Measurements from ENCODE around the gene SHISA9. TPM values are rescaled to one million over a fixed set of nuclear protein-coding genes. Genes with fewer than 3 reads are reported as not detected.

SHISA9 gene
- total RNA-seq, 2 experiments from 2014 or later, result 0.02 TPM; not detected in 1

GRCh38 chr16:13139661-13140241, 238.4 kb downstream of the SHISA9 start:
- ChIA-PET POLR2A (no interaction called here), CTCF (no interaction called here)
- no peak for DNase-seq
- intact Hi-C loops (cut with DNase I, micrococcal nuclease), result no loop called here
- H3K36me3 Mint-ChIP-seq (ENCODE audit: low read depth), result no peaks in the 10 kb centered on the region
- H3K4me1 Mint-ChIP-seq, result no peaks in the 10 kb centered on the region
- H3K4me3 Mint-ChIP-seq, result no peak overlapping the region
- peaks cover 2% of the 10 kb centered on the region for H3K9me3 Mint-ChIP-seq (ENCODE audit: low read depth)
- H3K27ac Mint-ChIP-seq, result no peak overlapping the region
- H3K27me3 Mint-ChIP-seq, result peaks cover 2% of the 10 kb centered on the region
- no peak for ATAC-seq

DNA sequence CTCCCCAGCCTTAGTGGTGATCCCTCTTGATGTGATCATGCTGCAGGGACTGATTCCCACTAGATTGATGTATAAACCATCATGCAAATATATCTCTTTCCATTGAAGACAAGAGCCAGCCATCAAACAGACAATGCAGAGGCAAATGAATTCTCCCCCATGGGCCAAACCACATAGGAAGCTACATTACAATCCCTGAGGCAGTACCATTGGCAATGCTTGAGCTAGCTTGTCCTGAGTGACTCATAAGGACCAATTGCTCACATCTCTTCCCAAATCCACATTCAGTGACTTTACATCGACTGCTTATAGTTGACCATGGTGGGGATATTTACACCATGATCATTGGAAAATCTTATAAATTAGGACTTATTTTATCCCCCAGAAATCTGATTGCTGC, 242.2 kb downstream of the SHISA9 start:
- CTCF ChIA-PET, result interaction anchor here (0.7 kb wide), 1 partner anchor 1889 kb away, joined by 3 read pairs; no protein-coding TSS in a partner anchor

DNA sequence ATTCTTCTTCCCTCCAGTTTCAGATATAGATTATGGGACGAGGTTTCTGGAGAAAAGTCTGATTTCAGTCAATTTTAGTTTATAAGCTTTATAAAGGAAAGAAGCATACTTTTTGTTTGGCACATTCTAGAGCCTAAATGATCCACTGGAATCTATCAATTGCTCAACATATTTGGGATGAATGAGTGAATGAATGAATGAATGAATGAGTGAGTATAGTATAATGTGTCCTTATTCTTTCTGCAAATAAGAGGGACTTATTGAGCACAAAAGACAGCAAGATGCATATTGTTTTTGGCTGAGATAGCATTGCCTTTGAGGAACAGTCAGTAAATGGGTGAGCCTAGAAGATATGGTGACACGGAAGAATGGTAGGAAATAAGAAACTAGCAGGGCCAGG, 245.4 kb downstream of the SHISA9 start:
- POLR2A ChIA-PET, result no interaction called here
- peaks cover 2% of the 10 kb centered on the region for H3K27me3 Mint-ChIP-seq
- CTCF ChIA-PET, result no interaction called here
- H3K9me3 Mint-ChIP-seq (ENCODE audit: low read depth), result no peaks in the 10 kb centered on the region
- ATAC-seq, result no peak
- intact Hi-C loops (cut with DNase I, micrococcal nuclease), result no loop called here
- H3K27ac Mint-ChIP-seq, result no peak overlapping the region
- DNase-seq, result no peak
- no peaks in the 10 kb centered on the region for H3K4me1 Mint-ChIP-seq
- no peak overlapping the region for H3K4me3 Mint-ChIP-seq
- H3K36me3 Mint-ChIP-seq (ENCODE audit: low read depth), result no peaks in the 10 kb centered on the region

More for the DNA sequence above, 242.2 kb downstream of the SHISA9 start:
- intact Hi-C loops (cut with DNase I, micrococcal nuclease), result no loop called here
- Mint-ChIP-seq H3K4me1 (no peaks in the 10 kb centered on the region), H3K27ac (no peak overlapping the region), H3K4me3 (no peak overlapping the region), H3K9me3 (ENCODE audit: low read depth) (peaks cover 2% of the 10 kb centered on the region), H3K36me3 (ENCODE audit: low read depth) (no peaks in the 10 kb centered on the region), H3K27me3 (peaks cover 4% of the 10 kb centered on the region)
- POLR2A ChIA-PET, result no interaction called here
- DNase-seq (no peak), ATAC-seq (no peak)

- POLR2A ChIA-PET, result no interaction called here
- Mint-ChIP-seq H3K4me1 (no peaks in the 10 kb centered on the region), H3K27me3 (peaks cover 2% of the 10 kb centered on the region), H3K9me3 (ENCODE audit: low read depth) (no peaks in the 10 kb centered on the region), H3K4me3 (no peak overlapping the region), H3K36me3 (ENCODE audit: low read depth) (no peaks in the 10 kb centered on the region), H3K27ac (no peak overlapping the region)
- CTCF ChIA-PET, result interaction anchor here (0.6 kb wide), 1 partner anchor 700 kb away, joined by 3 read pairs; no protein-coding TSS in a partner anchor
- DNase-seq (no peak), ATAC-seq (no peak)
- intact Hi-C loops (cut with DNase I, micrococcal nuclease), result no loop called here
Measured at GRCh38 chr16:13148294-13148693, 246.9 kb downstream of the SHISA9 start.

GRCh38 chr16:13148836-13149235, 247.4 kb downstream of the SHISA9 start:
- intact Hi-C loops (cut with DNase I, micrococcal nuclease), result no loop called here
- ATAC-seq (no peak), DNase-seq (no peak)
- ChIA-PET POLR2A (no interaction called here), CTCF (interaction anchor here (0.6 kb wide), 2 partner anchors 364 to 700 kb away, joined by 3 read pairs; no protein-coding TSS in a partner anchor)
- H3K27ac Mint-ChIP-seq, result no peak overlapping the region
- H3K9me3 Mint-ChIP-seq (ENCODE audit: low read depth), result no peaks in the 10 kb centered on the region
- no peak overlapping the region for H3K4me3 Mint-ChIP-seq
- H3K4me1 Mint-ChIP-seq, result no peaks in the 10 kb centered on the region
- peaks cover 2% of the 10 kb centered on the region for H3K27me3 Mint-ChIP-seq
- H3K36me3 Mint-ChIP-seq (ENCODE audit: low read depth), result no peaks in the 10 kb centered on the region

GRCh38 chr16:13150181-13150885, 248.9 kb downstream of the SHISA9 start:
- Mint-ChIP-seq H3K27ac (no peak overlapping the region), H3K9me3 (ENCODE audit: low read depth) (no peaks in the 10 kb centered on the region), H3K4me1 (no peaks in the 10 kb centered on the region), H3K4me3 (no peak overlapping the region), H3K36me3 (ENCODE audit: low read depth) (no peaks in the 10 kb centered on the region), H3K27me3 (peaks cover 6% of the 10 kb centered on the region)
- ChIA-PET CTCF (no interaction called here), POLR2A (no interaction called here)
- intact Hi-C loops (cut with DNase I, micrococcal nuclease), result no loop called here
- DNase-seq, result no peak
- no peak for ATAC-seq

DNA sequence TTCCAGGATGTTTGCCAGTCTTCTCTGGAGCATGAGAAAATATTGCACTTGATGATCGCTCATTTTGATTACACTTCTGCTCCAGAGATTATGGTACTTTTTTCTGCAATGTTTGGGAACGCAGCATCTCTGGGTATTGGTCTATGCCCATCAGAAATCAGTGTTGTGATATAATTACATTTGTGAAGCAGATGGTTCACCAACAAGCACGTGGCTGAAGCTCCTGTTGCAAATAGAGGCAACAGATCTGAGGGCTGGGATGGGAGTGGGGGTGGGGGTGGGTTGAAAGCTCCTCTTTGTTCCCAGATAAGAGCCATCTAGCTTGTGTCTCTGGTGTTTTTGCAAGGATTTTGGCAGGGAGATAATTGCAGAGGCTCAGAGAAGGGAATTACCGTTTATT, 252.3 kb downstream of the SHISA9 start:
- H3K9me3 Mint-ChIP-seq (ENCODE audit: low read depth), result no peaks in the 10 kb centered on the region

DNA sequence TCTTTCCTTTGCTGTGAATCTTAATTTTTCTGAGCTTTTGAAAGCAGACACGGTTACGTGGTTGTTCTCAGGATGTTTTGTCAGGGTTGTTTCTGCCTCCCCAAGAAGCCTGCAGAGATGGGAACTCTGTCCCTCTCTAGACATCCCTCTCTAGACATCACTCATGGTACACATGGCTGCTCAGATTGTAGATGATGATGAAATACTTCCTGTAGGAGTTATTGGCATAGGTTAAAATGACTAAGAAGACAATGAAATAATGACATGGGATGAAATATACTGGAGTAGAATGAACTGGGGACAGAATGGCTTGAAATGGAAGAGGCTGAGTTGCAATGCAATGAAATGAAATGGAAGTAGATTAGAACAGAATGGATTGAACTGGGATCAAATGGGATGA, 253.4 kb downstream of the SHISA9 start:
- no peak for ATAC-seq
- ChIA-PET POLR2A (no interaction called here), CTCF (no interaction called here)
- Mint-ChIP-seq H3K9me3 (ENCODE audit: low read depth) (no peaks in the 10 kb centered on the region), H3K36me3 (ENCODE audit: low read depth) (no peaks in the 10 kb centered on the region), H3K27me3 (peaks cover 4% of the 10 kb centered on the region), H3K27ac (no peak overlapping the region), H3K4me1 (no peaks in the 10 kb centered on the region), H3K4me3 (no peak overlapping the region)
- intact Hi-C loops (cut with DNase I, micrococcal nuclease), result no loop called here
- DNase-seq, result no peak

More for the DNA sequence above, 252.3 kb downstream of the SHISA9 start:
- H3K27me3 Mint-ChIP-seq, result peaks cover 4% of the 10 kb centered on the region
- POLR2A ChIA-PET, result no interaction called here
- intact Hi-C loops (cut with DNase I, micrococcal nuclease), result no loop called here
- DNase-seq (no peak), ATAC-seq (no peak)
- H3K36me3 Mint-ChIP-seq (ENCODE audit: low read depth), result no peaks in the 10 kb centered on the region
- no peak overlapping the region for H3K4me3 Mint-ChIP-seq
- no peak overlapping the region for H3K27ac Mint-ChIP-seq
- CTCF ChIA-PET, result interaction anchor here (0.6 kb wide), 1 partner anchor 150 kb away, joined by 3 read pairs; no protein-coding TSS in a partner anchor
- H3K4me1 Mint-ChIP-seq, result no peaks in the 10 kb centered on the region

DNA sequence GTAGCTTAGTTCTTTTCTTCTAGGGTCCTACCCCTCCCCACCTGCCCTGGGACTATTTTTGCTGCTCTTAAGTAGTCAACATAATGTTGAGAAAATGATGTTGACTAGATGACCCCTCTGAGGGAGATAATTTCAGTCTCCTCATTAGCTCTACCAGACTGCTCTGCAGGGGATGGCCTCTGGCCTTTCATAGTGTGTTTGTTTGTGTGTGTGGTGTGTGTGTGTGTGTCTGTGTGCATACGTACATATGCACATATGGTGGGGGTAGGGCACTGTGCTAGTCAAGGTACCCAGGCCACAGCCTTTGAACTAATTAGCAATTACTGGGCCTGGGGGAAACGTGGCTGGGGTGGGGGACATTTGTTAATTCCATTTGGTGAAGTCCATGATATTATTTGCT, 254.0 kb downstream of the SHISA9 start:
- intact Hi-C loops (cut with DNase I, micrococcal nuclease), result no loop called here
- POLR2A ChIA-PET, result interaction anchor here (0.6 kb wide), 1 partner anchor 13 kb away, joined by 4 read pairs; no protein-coding TSS in a partner anchor
- DNase-seq (no peak), ATAC-seq (no peak)
- H3K9me3 Mint-ChIP-seq (ENCODE audit: low read depth), result no peaks in the 10 kb centered on the region
- CTCF ChIA-PET, result no interaction called here
- no peaks in the 10 kb centered on the region for H3K36me3 Mint-ChIP-seq (ENCODE audit: low read depth)
- H3K27ac Mint-ChIP-seq, result no peak overlapping the region
- H3K4me3 Mint-ChIP-seq, result no peak overlapping the region
- no peaks in the 10 kb centered on the region for H3K4me1 Mint-ChIP-seq
- peaks cover 4% of the 10 kb centered on the region for H3K27me3 Mint-ChIP-seq

DNA sequence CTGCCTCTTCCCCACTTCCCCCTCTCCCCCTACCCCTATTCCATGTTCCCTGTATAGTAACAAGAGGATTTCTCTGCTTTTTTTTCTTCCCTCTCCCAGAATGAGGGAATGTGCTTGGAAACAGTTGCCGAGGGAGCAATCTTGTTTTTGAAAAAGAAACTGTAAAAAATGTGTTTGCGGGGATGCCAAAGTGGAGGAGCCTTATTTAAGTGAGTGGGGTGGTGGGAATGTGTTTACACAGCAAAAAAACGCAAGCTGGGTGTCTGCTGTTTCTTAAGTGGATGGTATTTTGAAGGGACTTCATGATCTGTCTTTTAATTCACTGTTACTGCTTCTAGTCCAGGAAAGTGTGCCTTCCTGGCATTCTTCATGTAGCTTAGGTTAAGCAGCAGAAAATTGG, 254.4 kb downstream of the SHISA9 start:
- Mint-ChIP-seq H3K36me3 (ENCODE audit: low read depth) (no peaks in the 10 kb centered on the region), H3K9me3 (ENCODE audit: low read depth) (no peaks in the 10 kb centered on the region), H3K27me3 (peaks cover 4% of the 10 kb centered on the region), H3K4me3 (no peak overlapping the region), H3K4me1 (no peaks in the 10 kb centered on the region), H3K27ac (no peak overlapping the region)
- ATAC-seq, result no peak
- ChIA-PET POLR2A (interaction anchor here (0.6 kb wide), 1 partner anchor 12 kb away, joined by 4 read pairs; no protein-coding TSS in a partner anchor), CTCF (no interaction called here)
- intact Hi-C loops (cut with DNase I, micrococcal nuclease), result no loop called here
- DNase-seq, result no peak

DNA sequence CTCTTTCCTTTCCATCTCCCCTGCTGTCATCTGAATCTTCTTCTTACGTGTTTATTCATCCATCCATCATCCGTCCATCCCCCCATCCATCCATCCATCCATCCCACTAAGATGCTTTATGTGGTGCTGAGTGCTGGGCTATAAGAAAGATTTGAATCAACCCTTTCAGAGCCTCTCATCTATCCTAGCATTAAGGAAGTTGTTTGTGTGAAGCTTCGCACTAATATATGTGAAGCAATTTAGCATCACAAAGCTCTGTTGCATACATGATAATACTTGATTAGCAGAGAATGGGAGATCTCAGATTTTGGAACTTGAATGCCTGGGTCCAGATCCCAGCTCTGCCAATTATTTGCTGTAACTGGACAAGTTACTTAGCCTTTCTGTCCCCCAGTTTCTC, 255.7 kb downstream of the SHISA9 start:
- ChIA-PET POLR2A (no interaction called here), CTCF (no interaction called here)
- Mint-ChIP-seq H3K36me3 (ENCODE audit: low read depth) (no peaks in the 10 kb centered on the region), H3K9me3 (ENCODE audit: low read depth) (no peaks in the 10 kb centered on the region), H3K4me1 (no peaks in the 10 kb centered on the region), H3K4me3 (no peak overlapping the region), H3K27me3 (peaks cover 4% of the 10 kb centered on the region), H3K27ac (no peak overlapping the region)
- no peak for DNase-seq
- no peak for ATAC-seq
- intact Hi-C loops (cut with DNase I, micrococcal nuclease), result no loop called here

GRCh38 chr16:13158427-13158826, 257.0 kb downstream of the SHISA9 start:
- ChIA-PET POLR2A (no interaction called here), CTCF (no interaction called here)
- Mint-ChIP-seq H3K36me3 (ENCODE audit: low read depth) (no peaks in the 10 kb centered on the region), H3K27me3 (peaks cover 4% of the 10 kb centered on the region), H3K4me3 (no peak overlapping the region), H3K4me1 (no peaks in the 10 kb centered on the region), H3K9me3 (ENCODE audit: low read depth) (no peaks in the 10 kb centered on the region), H3K27ac (no peak overlapping the region)
- ATAC-seq, result no peak
- intact Hi-C loops (cut with DNase I, micrococcal nuclease), result no loop called here
- no peak for DNase-seq
